ENCODE results near the gene PARD3B.

- TF ChIP-seq CTCF (IDR thresholded peaks at IDR 0.05; ENCODE audit: borderline replicate concordance, extremely low read depth, low read length, poor library complexity, severe bottlenecking) (no peak), EZH2 (IDR thresholded peaks at IDR 0.05; ENCODE audit: borderline replicate concordance, low read depth, low read length, severe bottlenecking) (no peak)
Measured at GRCh38 chr2:204964414-204964813, 419.1 kb downstream of the PARD3B start.

Data from DND-41 (cell line).